GM21367 (cell line): ENCODE results near the gene SPATA9.

Experiments
- ATAC-seq: cut with Tn5 transposase; IDR thresholded peaks from one replicate; pipeline ENCODE4 v1.9.1; 2021; ENCODE audit not compliant: unreplicated experiment

Gene SPATA9, protein sequence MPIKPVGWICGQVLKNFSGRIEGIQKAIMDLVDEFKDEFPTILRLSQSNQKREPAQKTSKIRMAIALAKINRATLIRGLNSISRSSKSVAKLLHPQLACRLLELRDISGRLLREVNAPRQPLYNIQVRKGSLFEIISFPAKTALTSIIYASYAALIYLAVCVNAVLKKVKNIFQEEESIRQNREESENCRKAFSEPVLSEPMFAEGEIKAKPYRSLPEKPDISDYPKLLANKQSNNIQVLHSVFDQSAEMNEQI

DNA sequence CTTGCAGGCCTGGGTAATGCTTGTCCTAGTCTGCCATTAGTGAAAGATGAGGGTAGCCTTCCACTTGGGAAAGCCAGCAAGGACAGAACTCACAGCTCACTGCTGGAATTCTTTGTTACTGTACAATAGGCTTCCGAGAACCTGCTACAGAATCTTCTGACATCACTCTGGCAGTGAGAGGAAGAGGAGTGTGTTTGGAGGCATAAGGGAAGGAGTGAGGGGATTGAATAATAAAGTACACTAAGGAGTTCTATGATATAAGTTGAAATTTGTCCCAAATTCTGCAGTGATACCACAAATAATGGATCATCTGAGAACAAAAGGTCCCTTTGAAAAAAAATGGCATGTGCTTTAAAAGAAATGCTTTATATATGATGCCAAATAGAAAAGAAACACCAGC lies at the start of gene SPATA9:
Gene SPATA9 (minus strand): TSS at position 101 of the 400 bp plus-strand sequence. CDS start 137 bp downstream, outside the sequence.
- ATAC-seq, result no peak

DNA sequence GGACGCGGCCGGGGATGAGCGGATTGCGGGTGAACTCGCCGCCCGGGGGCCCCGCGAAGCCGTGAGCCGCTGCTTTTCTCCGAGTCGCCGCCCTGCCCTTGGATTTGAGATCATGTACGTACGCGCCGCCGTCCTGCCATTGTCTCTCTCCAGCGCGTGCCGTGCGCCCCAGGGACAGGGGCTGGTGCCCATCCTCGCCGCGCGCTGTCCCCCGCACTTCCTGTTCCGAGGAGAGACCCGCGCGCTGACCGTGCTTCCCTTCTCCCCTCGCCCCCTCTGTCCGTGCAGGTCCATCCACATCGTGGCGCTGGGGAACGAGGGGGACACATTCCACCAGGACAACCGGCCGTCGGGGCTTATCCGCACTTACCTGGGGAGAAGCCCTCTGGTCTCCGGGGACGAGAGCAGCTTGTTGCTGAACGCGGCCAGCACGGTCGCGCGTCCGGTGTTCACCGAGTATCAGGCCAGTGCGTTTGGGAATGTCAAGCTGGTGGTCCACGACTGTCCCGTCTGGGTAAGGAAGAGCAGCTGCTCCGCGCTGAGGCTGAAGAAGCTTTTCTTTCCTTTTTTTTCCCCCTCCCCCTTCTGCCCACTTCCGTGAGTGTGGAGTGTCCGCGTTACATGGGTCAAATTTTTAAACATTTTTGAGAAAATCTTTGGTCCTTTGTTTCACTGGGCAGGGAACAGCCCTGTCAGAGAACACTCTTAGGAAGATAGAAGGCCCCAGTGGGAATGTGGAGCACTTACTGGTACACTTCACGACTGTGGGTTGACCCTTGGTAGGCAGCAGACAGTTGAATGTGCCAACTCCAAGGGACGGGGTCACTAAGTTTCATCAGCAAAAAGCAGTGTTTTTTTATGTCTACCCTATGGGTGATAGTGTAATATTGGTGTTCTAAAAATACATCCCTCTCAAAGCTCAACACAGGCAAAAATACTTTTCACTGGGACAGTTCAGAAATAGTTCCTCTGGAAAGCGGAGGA lies 49.1 kb upstream of the SPATA9 start:
- peak; percentile 13 for ATAC-seq

DNA sequence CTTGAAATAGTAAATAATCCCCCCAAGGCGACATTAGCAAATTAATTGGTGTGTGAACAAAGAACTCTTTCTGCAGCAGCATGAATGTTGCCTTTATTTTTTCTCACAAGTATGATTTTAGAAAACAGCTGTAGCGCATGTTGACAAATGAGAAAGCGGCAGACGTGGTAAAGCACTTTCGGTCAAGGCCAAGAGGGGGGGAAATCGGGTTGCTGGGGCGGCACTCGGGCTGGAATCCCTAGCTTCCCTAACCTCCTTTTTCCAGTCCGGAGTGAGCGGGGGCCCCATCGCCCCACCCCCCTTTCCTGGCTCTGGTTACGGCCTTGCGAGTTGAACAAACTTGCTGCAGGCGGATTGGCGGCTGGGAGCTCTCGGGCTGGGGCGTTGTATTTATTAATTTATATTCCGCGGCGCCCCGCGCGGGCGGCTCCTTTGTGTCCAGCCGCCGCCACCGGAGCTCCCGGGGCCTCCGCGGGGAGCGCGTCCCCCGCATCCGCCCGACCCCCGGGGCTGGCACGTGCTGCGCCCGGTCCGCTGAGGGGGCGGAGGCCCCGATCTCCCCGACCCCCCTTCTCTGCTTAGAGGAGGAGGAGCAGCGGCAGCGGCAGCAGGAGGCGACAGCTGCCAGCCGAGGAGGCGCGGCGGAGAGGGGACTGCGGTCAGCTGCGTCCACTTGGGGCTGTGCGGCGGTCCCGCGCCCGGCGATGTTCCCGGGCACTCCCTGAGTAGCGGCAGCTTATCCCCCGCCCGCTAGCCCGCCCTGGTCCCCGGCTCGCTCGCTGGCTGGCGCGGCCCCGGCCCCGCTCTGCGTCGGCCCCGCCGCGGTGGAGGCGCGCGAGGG lies 48.2 kb upstream of the SPATA9 start, which contains the start of gene RHOBTB3:
Gene RHOBTB3 (plus strand): TSS at position 607 of the 841 bp plus-strand sequence. CDS start 347 bp downstream, outside the sequence.
- peak; percentile 44 for ATAC-seq

DNA sequence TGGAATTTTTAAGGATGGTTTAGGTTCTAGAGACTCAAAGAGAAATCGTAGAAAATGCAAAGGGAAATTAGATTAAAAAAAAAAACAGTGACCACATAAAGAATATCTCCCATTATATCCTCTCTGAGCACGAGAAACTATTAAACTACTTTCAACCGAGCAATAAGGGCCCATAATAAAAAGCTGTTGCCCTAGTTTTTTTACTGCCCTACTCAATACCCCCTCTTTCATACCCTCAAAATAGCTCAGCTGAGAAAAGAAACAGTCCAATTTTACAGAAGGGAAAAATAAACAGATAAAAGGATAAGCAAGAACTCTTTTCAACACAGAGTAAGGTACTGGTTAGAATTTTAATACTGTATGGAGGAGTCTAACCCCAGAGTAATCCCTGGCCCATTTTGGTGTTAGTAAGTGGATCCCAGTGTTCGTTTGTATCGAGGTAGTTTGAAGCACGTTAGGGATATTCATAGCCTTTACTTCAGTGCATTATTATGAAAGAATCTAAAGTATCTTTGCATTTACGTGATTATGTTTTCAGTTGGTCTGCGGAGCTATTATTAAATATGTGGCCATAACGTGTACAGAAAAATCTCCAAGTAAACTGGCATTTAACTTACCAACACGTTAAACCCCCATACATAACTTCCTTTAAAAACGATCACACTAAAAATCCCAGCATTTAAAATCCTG lies 47.4 kb upstream of the SPATA9 start:
- ATAC-seq, result no peak

DNA sequence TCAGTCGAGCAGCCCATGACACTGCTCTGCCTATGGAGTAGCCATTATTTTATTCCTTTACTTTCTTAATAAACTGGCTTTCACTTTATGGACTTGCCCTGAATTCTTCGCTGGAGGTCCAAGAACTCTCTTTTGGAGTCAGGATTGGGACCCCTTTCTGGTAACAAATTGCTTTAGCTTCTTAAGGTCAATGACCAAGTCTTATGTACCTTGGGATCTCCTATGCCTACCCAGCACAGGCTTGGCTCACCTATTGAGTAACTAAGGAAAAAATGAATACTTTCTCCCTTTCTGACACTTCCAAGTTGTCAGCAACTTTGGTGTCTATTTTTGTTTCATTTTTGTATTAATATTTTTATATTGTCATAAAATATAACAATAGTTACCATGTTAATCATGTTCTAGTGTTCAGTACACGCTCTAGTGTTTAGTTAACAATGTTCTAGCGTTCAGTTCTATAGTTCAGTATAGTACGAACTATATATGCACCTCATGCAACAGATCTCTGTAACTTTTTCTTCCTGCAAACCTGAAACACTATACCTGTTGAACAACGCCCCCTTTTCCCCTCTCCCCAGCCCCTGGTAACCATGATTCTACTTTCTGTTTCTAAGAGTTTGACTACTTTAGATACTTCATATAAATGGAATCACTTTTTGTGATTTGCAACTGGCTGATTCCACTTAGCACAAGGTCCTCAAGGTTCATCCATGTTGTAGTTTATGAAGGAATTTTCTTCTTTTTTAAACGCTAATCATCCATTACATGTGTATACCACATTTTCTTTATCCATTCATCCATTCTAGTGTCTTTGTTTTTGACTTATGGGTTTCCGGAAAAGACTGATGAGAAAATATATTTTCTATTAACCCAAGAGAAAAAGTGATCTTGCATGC lies 46.6 kb upstream of the SPATA9 start:
- ATAC-seq, result no peak

DNA sequence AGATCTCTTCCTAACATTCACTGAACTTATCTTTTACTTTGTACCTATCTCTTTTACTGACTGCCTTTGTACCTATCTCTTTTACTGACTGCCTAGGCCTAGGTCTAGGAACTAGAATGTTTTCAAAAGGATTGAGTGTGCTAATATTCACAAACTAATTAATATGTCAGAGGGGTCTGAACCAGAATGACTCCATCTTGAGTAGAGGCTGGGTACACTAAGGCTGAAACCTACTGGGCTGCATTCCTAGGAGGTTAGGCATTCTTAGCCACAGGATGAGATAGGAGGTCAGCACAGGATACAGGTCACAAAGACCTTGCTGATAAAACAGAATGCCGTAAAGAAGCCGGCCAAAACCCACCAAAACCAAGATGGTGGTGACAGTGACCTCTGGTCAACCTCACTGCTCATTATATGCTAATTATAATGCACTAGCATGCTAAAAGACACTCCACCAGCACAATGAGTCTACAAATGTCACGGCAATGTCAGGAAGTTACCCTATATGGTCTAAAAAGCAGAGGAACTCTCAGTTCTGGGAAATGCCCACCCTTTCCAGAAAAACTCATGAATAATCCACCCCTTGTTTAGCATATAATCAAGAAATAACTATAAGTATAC lies 45.8 kb upstream of the SPATA9 start:
- no peak for ATAC-seq

DNA sequence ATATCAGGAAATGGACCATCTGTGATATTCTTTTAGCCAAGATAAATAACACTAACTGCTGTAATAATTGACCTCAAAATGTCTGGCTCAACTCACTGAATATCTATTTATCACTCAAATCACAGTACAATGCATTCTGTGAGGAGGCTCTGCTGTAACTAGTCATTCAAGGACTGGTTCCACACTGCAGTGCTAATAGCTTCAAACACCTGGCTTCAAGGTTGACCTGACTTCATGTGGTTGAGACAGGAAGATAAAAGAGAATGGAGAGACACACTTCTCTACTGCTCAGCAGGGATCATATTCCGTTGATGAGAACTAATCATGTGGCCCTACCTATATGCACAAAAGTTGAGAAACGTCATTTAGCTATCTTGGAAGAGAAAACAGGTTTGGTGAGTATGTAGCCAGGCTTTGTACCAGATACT lies 45.0 kb upstream of the SPATA9 start:
- ATAC-seq, result peak; percentile 21

DNA sequence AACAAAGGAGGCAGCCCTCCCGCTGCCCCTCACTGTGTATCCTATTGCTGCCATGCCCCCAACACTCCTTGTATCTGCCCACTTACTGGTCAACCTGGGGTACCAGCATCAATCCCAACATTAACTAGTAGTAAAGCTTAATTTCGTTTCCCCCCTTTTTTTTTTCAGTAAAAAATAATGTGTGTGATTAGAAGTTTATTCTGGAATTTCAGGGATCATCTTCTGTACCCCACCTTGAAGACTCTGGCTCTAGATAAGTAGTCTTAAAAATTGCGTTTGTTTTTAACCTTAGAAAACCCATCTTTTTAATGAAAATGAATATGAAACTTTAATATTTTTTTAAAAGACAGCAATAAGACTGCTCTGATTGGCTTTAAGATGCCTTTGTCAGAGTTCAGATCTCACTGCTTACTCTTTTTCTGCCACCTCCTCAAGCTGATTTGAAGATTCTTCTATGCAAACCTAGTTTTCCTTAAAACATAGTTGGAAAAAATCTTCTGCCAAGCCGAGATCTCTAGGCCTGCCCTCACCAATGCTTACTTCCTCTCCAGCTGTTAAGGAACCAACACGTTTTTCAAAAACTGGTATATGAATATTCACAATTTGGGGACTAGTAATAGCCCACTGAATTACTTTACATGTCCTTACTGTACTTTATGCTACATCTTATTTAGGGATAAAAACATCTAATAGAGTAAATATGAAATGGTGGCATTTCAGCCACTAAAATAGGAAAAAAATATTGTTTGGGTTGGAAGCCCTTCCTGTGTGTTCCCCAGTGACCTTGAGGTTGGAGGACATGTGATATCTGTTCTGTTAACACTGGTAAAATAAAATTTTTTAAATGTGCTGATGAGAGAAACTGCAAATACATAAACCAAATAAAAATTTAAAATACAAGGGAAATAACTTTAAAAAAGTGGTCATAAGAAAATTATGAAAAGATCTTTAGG lies 44.3 kb upstream of the SPATA9 start:
- ATAC-seq, result no peak

DNA sequence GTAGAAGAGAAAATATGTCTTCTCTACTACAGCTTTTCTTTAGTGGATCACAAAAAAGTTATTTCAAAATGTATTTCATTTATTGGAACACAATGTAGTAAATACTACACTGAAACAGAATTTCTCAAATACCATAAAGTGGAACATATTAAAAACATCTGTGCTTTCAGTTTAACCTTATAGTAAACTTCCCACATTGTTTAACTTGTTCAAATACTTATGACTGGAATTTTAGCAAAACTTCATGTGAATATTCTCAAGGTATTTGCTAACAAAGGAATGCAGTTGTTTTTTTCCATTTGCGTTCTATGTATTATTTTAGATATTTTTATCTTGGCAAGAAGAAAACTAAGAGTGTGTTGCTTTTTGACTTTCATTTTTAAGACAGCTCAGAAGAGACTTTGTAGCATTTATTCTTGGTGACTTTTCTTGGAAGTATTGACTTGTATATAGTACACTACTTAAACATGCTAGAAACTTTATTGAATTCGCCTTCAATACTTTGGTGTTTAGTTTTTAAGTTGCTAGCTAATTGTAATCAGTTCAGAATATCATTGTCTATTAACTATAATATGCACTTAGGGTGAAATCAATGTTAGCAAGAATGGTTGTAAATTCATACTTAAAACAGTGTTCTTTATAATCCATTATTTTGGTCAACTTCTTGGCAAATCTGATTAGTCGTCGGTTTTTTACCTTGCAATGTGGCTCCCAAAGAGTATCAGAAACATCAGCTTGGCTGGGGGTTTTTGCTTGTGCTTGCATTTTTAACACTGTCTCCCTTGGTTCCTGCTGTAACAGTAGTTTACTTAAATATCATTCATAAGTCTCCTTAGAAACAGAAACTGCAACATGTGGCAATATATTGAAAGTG lies 43.4 kb upstream of the SPATA9 start:
- ATAC-seq, result no peak

DNA sequence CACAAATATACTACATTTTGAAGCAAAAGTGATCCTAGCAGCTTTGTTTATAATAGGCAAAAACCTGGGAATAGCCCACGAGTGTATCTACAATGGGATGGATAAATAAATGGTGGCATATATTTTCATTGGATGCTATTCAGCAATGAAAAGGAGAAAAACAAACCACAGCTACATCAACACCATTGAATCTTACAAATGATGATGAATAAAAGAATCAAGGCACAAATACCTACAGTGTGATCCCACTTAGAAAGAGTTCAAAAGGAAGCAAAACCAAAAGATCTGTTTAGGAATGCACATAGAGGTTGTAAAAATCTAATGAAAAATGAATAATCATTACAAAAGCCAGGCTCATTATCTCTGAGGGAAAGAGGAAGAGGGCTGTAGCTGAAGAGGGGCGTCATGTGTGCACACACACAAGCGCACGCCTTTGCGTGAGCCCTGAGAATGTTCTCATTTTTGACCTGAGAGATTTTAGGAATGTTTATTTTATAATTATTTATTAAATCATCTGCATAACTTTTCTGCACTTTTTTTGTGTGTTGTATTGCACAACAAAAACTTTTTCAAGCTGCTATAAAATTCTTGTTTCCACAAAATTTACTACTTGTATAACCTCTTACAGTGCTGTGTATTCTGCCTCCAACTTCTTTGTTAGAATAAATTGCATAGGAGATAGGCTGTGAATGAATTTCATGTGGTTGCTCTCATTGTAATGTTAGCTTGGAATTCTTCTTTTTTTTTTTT lies 42.5 kb upstream of the SPATA9 start:
- no peak for ATAC-seq

DNA sequence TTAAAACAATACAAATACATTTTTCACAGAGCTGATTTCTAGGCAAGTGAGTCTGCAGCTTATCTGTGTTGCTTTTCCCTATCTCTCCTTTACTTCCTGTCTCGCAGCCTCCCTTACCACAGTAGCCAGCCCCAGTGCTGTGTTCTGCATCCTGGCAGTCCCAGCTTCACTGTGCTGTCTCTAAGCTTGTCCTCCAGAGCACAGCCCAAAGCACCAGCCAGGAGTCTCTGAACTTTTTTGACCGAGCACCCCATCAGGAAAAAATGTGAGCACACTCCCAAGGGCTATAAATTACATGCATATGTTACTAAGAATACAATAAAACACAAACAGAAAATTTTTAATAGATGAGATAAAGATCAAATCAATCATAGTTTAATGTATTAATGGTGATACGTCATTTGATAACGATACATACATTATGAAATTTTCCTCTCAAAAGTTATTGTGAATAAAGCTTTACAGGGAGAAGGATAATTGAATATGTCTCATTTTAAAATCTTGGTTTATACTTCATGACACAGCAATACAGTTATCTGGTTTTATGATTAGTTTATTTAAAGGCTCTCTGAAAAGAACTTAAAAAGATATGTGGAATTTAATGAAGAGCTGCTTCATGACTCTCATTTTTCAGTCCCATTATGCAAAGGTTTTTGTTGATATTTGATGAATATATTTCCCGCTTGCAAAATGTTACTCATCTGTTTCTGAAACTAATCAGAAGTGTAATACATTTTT lies 41.0 kb upstream of the SPATA9 start:
- ATAC-seq, result no peak

DNA sequence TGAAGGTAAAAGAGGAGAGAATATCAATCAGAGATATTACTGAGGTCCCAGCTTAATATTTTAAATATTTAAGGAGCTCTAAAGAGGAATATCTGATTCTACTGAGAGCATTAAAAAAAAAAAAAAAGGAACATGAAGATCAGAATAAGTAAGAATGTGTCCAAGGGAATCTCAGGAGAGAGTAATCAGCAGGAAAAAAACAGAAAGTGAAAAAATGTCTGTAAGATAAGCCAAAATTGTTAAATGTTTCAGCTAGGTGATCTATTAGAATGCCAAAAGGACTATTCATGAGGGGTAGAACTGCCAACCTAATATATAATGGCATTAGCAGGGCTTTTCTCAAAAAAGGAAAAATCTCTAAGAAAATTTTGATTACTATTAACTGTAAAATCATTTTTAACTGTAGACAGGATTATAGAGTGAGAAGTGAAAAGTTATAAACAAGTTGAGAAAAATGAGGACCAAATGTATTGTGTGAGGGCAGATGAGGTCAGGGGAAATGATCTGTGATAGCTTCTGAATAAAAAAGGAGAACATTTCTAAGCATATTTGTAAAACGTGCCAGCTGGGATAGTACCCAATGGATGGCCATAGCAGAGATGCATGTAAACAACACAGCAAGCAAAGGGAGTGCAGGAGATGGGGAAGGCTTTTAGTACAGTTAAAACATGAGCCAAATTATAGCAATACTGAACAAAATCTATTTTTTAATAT lies 38.9 kb upstream of the SPATA9 start:
- ATAC-seq, result no peak

DNA sequence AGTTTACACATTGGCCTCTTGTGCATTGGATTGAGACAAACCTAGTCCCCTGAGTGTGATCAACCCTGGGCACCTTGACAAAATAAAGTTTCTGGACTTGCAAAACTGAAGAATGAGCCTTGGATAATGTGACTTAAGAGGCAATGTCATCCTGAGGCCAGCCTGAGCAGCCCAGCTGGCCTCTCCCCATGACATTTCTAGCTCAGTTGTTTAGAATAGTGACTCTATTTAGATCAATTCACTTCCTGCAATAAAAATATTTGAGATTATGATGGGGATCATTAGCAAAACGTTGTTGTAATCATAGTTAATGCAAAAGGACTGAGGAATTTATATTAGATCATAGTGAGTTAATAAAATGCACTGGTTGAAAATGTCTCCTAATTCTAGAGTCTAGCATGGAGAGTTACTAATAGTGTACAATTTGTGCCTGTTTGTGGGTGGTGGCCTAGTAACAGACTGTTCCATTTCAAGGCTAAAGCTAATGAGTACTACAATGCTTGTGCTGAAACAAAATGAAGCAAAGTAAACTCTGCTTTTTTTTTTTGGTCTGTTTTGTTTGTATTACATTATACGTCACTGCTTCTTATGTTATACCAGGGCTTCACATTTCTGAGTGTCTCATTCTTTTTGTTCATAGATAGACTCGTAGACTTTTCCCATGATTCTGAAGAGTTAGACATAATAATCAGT lies 37.4 kb upstream of the SPATA9 start:
- ATAC-seq, result no peak

DNA sequence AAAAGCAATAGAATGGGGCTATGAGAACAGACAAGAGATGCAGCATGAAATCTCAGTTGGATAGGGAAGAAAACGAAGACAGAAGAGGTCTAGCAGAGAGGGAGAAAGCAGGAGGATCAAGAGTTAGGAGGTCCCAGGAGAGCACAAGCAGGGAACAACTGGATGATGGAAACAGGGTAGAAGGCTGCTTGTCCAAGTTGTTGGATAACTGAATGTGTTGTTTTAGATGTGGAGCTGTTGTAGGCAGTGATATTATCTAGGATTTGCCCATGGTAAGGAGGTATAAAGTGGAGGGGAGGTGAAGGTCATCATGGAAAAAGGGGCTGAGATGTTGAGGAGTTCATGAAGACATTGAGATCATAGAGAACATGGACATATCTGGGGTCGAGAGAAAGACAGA lies 35.9 kb upstream of the SPATA9 start:
- no peak for ATAC-seq
